ENCODE results near the gene PGAP6.

PGAP6 gene, protein sequence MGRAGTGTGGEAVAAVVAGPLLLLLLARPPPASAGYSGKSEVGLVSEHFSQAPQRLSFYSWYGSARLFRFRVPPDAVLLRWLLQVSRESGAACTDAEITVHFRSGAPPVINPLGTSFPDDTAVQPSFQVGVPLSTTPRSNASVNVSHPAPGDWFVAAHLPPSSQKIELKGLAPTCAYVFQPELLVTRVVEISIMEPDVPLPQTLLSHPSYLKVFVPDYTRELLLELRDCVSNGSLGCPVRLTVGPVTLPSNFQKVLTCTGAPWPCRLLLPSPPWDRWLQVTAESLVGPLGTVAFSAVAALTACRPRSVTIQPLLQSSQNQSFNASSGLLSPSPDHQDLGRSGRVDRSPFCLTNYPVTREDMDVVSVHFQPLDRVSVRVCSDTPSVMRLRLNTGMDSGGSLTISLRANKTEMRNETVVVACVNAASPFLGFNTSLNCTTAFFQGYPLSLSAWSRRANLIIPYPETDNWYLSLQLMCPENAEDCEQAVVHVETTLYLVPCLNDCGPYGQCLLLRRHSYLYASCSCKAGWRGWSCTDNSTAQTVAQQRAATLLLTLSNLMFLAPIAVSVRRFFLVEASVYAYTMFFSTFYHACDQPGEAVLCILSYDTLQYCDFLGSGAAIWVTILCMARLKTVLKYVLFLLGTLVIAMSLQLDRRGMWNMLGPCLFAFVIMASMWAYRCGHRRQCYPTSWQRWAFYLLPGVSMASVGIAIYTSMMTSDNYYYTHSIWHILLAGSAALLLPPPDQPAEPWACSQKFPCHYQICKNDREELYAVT

DNA sequence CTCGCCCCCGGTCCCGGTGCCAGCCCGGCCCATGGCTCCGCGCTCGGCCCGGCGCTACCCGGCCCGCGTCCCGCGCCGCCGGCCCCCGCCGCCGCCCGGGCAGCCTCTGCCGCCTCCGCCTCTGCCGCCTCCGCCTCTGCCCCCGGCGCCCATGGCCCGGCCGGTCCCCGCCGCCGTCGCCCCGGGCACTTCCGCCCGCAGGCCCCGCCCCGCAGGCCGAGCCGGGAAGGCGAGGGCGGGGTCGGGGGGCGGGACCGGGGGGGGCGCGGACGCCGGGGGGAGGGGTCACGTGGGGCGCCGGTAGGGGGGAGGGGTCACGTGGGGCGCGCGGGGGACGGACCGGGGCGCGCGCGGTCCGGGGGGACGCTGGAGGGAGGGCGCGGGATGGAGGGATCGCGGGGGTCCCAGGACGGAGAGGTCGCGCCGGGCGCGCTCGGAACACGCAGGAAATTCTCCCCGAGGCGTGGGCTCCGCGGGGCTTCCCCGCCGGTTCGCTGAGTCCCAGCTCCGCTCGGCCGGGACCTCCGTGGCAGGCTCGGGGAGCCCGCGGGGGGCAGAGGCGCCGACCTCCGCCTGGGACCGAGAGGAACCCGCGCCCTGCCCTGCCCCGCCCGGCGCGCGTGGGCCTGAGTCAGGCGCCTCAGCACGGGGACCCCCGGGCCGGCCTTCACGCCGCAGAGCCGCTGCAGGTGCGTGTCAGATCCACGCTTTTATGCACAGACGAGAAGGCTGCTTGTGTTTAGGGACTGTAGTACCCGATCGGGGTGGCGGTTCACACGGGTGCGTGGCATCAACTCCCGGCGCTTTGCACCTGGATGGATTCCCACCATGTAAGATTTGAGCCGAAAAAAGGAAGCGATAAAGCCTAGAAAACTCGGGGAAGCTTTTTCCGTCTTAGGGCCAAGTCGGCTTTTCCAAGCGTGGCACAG lies at the start of gene PGAP6:
TSS of gene PGAP6 (minus strand) at position 190 of the 929 bp plus-strand sequence. CDS start at position 33, 157 bp downstream.
- peaks cover 9% of the 10 kb centered on the region for H3K36me3 ChIP-seq
- no peaks in the 10 kb centered on the region for H3K27me3 ChIP-seq
- TF ChIP-seq, protein P1, sequence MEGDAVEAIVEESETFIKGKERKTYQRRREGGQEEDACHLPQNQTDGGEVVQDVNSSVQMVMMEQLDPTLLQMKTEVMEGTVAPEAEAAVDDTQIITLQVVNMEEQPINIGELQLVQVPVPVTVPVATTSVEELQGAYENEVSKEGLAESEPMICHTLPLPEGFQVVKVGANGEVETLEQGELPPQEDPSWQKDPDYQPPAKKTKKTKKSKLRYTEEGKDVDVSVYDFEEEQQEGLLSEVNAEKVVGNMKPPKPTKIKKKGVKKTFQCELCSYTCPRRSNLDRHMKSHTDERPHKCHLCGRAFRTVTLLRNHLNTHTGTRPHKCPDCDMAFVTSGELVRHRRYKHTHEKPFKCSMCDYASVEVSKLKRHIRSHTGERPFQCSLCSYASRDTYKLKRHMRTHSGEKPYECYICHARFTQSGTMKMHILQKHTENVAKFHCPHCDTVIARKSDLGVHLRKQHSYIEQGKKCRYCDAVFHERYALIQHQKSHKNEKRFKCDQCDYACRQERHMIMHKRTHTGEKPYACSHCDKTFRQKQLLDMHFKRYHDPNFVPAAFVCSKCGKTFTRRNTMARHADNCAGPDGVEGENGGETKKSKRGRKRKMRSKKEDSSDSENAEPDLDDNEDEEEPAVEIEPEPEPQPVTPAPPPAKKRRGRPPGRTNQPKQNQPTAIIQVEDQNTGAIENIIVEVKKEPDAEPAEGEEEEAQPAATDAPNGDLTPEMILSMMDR (IDR thresholded peaks at IDR 0.05): no peak
- peak within 1 kb of the TSS; percentile 80 to 84 for H3K4me3 ChIP-seq (ENCODE audit: low read depth in 1 of 2, low read length in 1 of 2)
- H3K4me1 ChIP-seq (ENCODE audit: control insufficient read depth in 1 of 2, insufficient read depth in 1 of 2, low read depth in 1 of 2, low read length in 1 of 2): peaks cover 53 to 57% of the 10 kb centered on the region in 2 experiments
- no peaks in the 10 kb centered on the region for H3K9me3 ChIP-seq
- H3K27ac ChIP-seq: peak within 1 kb of the TSS; percentile 97

DNA sequence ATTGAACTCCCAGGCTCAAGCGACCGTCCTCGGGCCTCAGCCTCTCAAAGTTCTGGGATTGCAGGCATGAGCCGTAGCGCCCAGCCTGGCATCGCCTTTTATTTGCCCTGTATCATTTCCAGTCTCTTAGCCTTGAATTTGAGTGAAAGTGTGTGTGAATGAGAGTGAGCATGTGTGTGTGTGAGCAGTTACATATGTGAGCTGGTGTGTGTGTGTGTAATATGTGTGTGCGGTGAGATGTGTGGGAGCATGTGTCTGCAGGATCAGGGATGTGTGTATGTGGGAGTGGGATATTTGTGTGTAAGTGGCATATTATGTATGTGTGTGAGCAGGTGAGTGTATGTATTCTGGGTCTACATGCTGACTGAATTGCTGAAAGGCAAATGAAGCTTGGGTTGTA lies 49.1 kb upstream of the PGAP6 start:
- H3K4me3 ChIP-seq (ENCODE audit: low read depth in 1 of 2, low read length in 1 of 2): no peak overlapping the region
- H3K27me3 ChIP-seq: peaks cover 30% of the 10 kb centered on the region
- no peaks in the 10 kb centered on the region for H3K36me3 ChIP-seq
- no peaks in the 10 kb centered on the region for H3K9me3 ChIP-seq
- H3K27ac ChIP-seq: no peak overlapping the region
- TF ChIP-seq, protein P1 (IDR thresholded peaks at IDR 0.05): no peak
- H3K4me1 ChIP-seq (ENCODE audit: control insufficient read depth in 1 of 2, insufficient read depth in 1 of 2, low read depth in 1 of 2, low read length in 1 of 2): peaks cover 7 to 13% of the 10 kb centered on the region in 2 experiments

DNA sequence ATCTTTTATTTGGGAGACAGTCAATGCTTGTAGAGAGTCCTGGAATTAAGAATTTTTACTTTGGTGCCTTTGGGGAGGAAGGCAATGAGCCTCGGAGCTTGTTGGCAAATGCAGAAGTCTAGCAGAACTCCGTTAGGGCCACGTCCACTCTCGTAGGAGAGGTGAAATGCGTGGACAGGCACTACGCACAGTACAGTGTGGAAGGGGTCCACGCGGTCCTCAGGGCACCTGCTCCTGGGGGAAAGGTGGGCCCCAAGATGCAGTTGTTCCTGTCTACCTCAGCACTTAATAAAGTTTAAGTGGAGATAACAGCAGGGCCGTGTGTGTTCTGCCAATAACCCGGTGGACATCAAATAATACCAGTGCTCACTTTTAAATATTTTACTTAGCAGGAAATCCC lies 45.5 kb upstream of the PGAP6 start:
- peaks cover 19 to 26% of the 10 kb centered on the region in 2 experiments for H3K4me1 ChIP-seq (ENCODE audit: control insufficient read depth in 1 of 2, insufficient read depth in 1 of 2, low read depth in 1 of 2, low read length in 1 of 2)
- H3K27ac ChIP-seq: no peak overlapping the region
- TF ChIP-seq, protein P1 (IDR thresholded peaks at IDR 0.05): no peak
- H3K4me3 ChIP-seq (ENCODE audit: low read depth in 1 of 2, low read length in 1 of 2): peak overlapping the region; percentile 60 to 87
- H3K27me3 ChIP-seq: peaks cover 47% of the 10 kb centered on the region
- H3K9me3 ChIP-seq: no peaks in the 10 kb centered on the region
- H3K36me3 ChIP-seq: no peaks in the 10 kb centered on the region

DNA sequence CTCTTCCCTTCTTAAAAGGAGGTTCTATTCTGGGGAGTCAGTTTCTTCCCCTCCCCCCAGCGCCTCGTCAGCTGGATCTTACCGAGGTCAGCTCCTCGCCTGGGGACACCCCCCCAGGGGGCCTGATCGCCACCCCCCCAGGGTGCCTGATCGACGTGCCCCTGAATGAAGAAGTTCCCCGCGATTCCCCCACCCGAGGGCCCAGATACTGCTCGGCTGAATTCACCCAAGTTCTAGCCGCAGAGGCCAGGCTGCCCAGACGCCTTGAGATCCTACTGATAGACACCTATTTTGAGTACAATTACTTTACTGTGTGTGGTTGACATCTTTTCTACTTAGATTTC lies 45.1 kb upstream of the PGAP6 start:
- H3K4me1 ChIP-seq (ENCODE audit: control insufficient read depth in 1 of 2, insufficient read depth in 1 of 2, low read depth in 1 of 2, low read length in 1 of 2): peaks cover 19 to 26% of the 10 kb centered on the region in 2 experiments
- peaks cover 47% of the 10 kb centered on the region for H3K27me3 ChIP-seq
- peak overlapping the region; percentile 60 to 87 for H3K4me3 ChIP-seq (ENCODE audit: low read depth in 1 of 2, low read length in 1 of 2)
- no peak overlapping the region for H3K27ac ChIP-seq
- no peaks in the 10 kb centered on the region for H3K36me3 ChIP-seq
- H3K9me3 ChIP-seq: no peaks in the 10 kb centered on the region
- TF ChIP-seq, protein P1 (IDR thresholded peaks at IDR 0.05): no peak

Data from neutrophil (primary cell).